Activated CD8-positive, alpha-beta memory T cell treated with anti-CD3 and anti-CD28 coated beads for 1 hour (primary cell): ENCODE measurements around the gene EARS2.
"Not testable (repeated sequence)": the region's sequence is repeated elsewhere in the genome, so short reads cannot be mapped to it uniquely, and the experiment has no call there.

ENCODE experiments used
- DNase-seq, 2 donors: peaks; one replicate each; pipeline ENCODE4 v3.0.0-alpha.2; 2020; ENCODE audit warnings: low read depth in 1 of 2; ENCODE audit errors: extremely low read depth in 1 of 2

Gene EARS2

GRCh38 chr16:23556881-23557778 lies at the start of gene EARS2, which contains the start of gene UBFD1:
Gene EARS2, minus strand, starts transcription at chr16:23557350. Its CDS starts 7 bp downstream, at chr16:23557343.
Gene UBFD1, plus strand, starts transcription at chr16:23557727. Its CDS starts 16 bp downstream, at chr16:23557743.
- DNase-seq: peak; percentile 86 to 90

GRCh38 chr16:23597003-23597756 lies 40.0 kb upstream of the EARS2 start:
- DNase-seq: no peak

- peak; percentile 58 to 88 for DNase-seq
Observed at GRCh38 chr16:23595951-23596720, 39.0 kb upstream of the EARS2 start, which contains the start of gene NDUFAB1. Gene NDUFAB1, minus strand, starts transcription at chr16:23596316. Its CDS starts 26 bp downstream, at chr16:23596290.

DNA sequence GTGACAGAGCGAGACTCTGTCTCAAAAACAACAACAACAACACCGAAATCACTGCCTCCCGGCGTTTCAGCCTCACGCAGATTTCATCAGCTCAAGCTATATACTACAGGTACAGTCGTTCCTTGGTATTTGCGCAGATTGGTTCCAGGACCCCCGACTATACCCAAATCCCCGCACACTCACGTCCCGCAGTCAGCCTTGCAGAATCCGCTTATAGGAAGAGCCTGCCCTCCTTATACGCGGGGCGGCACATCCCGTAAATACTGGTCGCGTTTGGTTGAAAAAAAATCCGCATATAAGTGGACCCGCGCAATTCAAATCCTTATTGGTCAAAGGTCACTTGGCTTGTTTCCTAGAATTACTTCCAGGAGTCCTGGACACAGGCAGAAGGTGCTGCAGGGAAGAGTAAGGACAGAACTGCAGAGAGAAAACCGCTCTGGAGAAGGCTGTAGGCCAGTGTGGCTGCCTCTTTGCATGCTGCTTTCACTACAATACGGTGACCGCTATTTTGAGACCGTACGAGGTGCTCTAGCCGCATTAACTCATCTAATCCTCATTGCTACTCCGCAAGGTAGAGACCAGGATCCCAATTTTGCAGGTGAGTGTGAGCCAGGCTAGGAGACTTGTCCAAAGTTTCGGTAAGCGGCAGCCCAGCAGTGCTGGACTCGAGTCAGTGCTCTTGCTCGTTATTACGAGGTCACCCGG lies 38.2 kb upstream of the EARS2 start:
- no peak for DNase-seq

GRCh38 chr16:23594186-23594585 lies 37.0 kb upstream of the EARS2 start:
- DNase-seq: no peak

- no peak for DNase-seq
Observed at GRCh38 chr16:23590181-23590580, 33.0 kb upstream of the EARS2 start.

- no peak for DNase-seq
Observed at GRCh38 chr16:23587726-23588125, 30.6 kb upstream of the EARS2 start.

DNA sequence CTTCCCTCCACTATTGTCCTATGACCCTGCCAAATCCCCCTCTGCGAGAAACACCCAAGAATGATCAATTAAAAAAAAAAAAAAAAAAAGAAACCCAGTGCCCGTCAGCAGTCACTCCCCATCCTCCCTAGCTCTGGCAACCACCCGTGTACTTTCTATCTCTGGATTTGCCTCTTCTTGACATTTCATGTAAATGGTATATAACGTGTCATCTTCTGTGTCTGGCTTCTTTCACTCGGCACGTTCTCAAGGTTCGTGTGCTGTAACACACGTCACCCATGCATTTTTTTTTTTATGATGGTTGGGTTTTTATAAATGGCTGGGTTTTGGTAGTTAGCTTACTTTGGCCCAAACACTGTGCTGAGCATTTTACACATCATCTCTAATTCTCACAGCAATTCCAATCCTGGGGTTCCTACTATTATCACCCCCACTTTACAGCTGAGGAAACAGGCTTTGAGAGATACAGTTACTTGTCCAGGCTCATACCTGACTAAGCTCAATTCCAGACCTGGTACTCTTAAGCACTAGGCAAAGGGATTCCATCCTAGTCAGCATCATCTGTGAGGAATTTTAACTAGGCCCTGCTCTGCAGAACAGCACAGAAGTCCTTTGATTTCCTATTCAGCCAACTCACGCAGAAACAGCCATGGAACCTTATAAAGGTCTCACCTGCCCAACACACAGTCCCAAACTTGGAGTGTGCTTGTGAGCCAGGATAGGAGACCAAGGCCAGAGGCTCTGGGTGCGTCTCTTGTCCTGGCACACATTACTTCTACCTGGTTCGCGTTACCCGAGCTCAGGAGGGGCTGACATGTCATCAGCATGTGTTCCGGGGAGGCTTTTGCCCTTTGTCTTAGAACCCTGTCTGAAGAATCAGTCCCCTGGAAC lies 27.3 kb upstream of the EARS2 start:
- DNase-seq: no peak

DNA sequence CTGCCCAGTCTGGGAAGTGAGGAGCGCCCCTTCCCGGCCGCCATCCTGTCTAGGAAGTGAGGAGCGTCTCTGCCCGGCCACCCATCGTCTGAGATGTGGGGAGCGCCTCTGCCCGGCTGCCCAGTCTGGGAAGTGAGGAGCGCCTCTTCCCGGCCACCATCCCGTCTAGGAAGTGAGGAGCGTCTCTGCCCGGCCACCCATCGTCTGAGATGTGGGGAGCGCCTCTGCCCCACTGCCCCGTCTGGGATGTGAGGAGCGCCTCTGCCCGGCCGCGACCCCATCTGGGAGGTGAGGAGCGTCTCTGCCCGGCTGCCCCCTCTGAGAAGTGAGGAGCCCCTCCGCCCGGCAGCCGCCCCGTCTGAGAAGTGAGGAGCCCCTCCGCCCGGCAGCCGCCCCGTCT lies 26.1 kb upstream of the EARS2 start:
- not testable (repeated sequence) for DNase-seq

DNA sequence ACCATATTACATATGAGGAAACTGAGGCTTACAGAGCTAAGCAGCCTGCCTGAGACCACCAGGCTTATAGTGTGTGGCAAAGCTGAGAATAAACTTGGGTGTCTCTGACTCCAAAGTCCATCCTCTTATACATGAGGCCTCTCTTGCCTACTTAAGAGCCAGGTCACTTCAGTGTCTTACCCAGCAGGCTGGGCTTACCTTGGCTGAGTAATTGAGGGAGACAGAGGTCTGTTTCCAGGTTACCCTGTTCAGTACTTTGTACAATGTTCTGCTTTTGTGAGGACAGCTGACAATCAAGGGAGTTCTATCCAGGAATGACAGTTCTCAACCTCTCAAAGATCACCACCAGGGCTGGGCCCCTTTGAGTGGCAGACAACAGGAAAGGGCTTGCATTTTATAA lies 24.6 kb upstream of the EARS2 start:
- no peak for DNase-seq

- DNase-seq: no peak
Observed at GRCh38 chr16:23580391-23580790, 23.2 kb upstream of the EARS2 start.

GRCh38 chr16:23579371-23579770 lies 22.2 kb upstream of the EARS2 start:
- no peak for DNase-seq

- DNase-seq: no peak
Observed at GRCh38 chr16:23578101-23578830, 21.1 kb upstream of the EARS2 start.

- no peak for DNase-seq
Observed at GRCh38 chr16:23577493-23577892, 20.3 kb upstream of the EARS2 start.

DNA sequence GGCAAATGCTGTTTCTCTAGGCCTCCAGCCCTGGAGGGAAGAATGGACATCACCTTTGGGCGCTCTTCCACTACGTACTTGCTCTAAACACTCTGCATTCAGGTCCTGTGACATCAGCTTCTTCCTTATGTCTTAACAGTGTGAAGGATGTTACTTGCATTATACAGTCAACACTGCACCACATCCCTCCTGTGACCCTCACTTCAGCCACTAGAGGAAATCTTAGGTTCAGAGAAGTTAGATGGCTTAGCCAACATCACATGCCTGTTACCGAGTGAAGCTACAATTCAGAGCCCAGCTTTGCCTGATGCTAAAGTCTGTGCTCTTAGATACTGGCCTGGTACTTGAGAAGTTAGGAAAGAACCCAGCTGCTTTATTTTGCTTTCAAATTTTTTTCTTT lies 18.7 kb upstream of the EARS2 start:
- no peak for DNase-seq

DNA sequence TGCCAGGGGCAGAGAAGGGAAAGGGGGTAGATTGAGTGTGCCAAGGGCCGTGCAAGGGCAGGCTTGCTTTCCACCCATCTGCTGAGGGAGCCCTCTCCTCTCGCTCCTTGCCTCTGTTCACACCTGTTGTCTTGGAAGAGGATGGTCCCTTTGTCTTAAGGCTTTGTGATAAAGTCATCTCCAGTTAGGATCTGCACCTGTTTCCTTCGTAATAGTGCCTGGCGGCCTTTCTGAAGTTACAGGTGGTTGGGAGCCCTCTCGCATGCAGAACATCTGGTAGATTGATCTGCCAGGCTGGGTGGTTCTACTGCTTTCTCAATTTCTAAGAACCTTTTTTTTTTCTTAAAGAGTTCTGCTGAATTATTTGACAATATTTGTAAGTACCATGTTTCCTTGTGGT lies 16.7 kb upstream of the EARS2 start:
- DNase-seq: no peak

GRCh38 chr16:23572394-23572793 lies 15.2 kb upstream of the EARS2 start:
- no peak for DNase-seq

GRCh38 chr16:23571895-23572294 lies 14.7 kb upstream of the EARS2 start:
- DNase-seq: no peak
